HEK293 (cell line): Measurements from ENCODE around the gene LARGE1.

Experiments used
- BCL11A ChIP-seq: fragments of 450-650 bp; formaldehyde crosslinking; IDR thresholded peaks from 2 replicates; pipeline ENCODE4 v1.5.1; 2016; ENCODE audit warnings: low read depth, missing biosample characterization, missing genetic modification characterization
- CTCF ChIP-seq: fragments of 450-650 bp; formaldehyde crosslinking; IDR thresholded peaks from 2 replicates; pipeline ENCODE4 v1.5.1; 2016; ENCODE audit warnings: missing biosample characterization, missing genetic modification characterization
- ZBTB48 ChIP-seq: fragments of 450-650 bp; formaldehyde crosslinking; IDR thresholded peaks from 2 replicates; pipeline ENCODE4 v1.5.1; 2016; ENCODE audit warnings: missing biosample characterization, missing genetic modification characterization
- ZNF37A ChIP-seq: fragments of 450-650 bp; IDR thresholded peaks from 2 replicates; pipeline ENCODE4 v1.5.1; 2018; ENCODE audit warnings: missing biosample characterization, missing genetic modification characterization
- ZNF518A ChIP-seq: fragments of 450-650 bp; formaldehyde crosslinking; conservative IDR thresholded peaks from 2 replicates; pipeline ENCODE4 v1.5.1; 2016; ENCODE audit warnings: low read depth, missing biosample characterization, missing genetic modification characterization

- TF ChIP-seq CTCF (tag by site-specific recombination) (no peak), ZNF37A (no peak), ZNF518A (tag by site-specific recombination) (no peak), ZBTB48 (no peak), BCL11A (no peak)
Observed at GRCh38 chr22:33476206-33476605, 444.1 kb downstream of the LARGE1 start.
